ENCODE measurements around the gene PNPLA7. TPM values are rescaled to one million over a fixed set of nuclear protein-coding genes. Genes with fewer than 3 reads are reported as not detected.

PNPLA7 gene
- total and polyA plus RNA-seq, 2 of the 4 experiments (the other 2 are of a cell fraction), result under 0.01 to 0.89 TPM

GRCh38 chr9:137426018-137426681, 124.1 kb downstream of the PNPLA7 start:
- dilution Hi-C loops (cut with HindIII; ENCODE audit: low sequenced_read_pairs, unreplicated experiment) (no loop called here), intact Hi-C loops (cut with micrococcal nuclease) (no loop called here), in situ Hi-C loops (cut with MboI; ENCODE audit: low sequenced_read_pairs) (no loop called here)
- no peak overlapping the region for H2BK120ac ChIP-seq (ENCODE audit: low read depth, low read length)
- no TSS peak for BruUV-seq (replicated peaks)
- no peaks in the 10 kb centered on the region for H4K20me1 ChIP-seq (ENCODE audit: insufficient read depth, low read length)
- no peak overlapping the region for H3K23ac ChIP-seq (ENCODE audit: low read depth, low read length)
- no peak overlapping the region for H4K5ac ChIP-seq (ENCODE audit: low read depth, low read length)
- no peak overlapping the region for H3K9ac ChIP-seq (ENCODE audit: low read depth, low read length)
- H2AFZ ChIP-seq (replicated peaks; ENCODE audit: low read length, poor library complexity), result no peak overlapping the region
- no peak overlapping the region for H3K18ac ChIP-seq (ENCODE audit: low read depth, low read length)
- no peak overlapping the region for H3K56ac ChIP-seq (ENCODE audit: extremely low read depth, insufficient read depth, low read length)
- H2AK9ac ChIP-seq (replicated peaks; ENCODE audit: low read depth, low read length, poor library complexity), result peak overlapping the region; percentile 42
- H2BK20ac ChIP-seq (ENCODE audit: low read depth, low read length), result no peak overlapping the region
- H4K8ac ChIP-seq (ENCODE audit: low read depth in 2 of 2, low read length in 2 of 2), result no peak overlapping the region
- no peaks in the 10 kb centered on the region for H3K9me3 ChIP-seq (ENCODE audit: control insufficient read depth, insufficient read depth, low read length)
- H3K27ac ChIP-seq (ENCODE audit: insufficient read depth, low read length), result no peak overlapping the region
- no peak overlapping the region; the same call in 1 of the 2 replicates for H2AK5ac ChIP-seq (ENCODE audit: low read depth, low read length)
- H3K9me1 ChIP-seq (ENCODE audit: insufficient read depth, low read length), result no peaks in the 10 kb centered on the region
- no peaks in the 10 kb centered on the region; the same call in 1 of the 2 replicates for H3K27me3 ChIP-seq (ENCODE audit: control insufficient read depth, insufficient read depth, low read length)
- no peak for DNase-seq
- H3K4me3 ChIP-seq (ENCODE audit: insufficient read depth, low read depth, low read length), result no peak overlapping the region
- ChIA-PET POLR2A (ENCODE audit: unreplicated experiment) (no interaction called here), CTCF (no interaction called here)
- no peak overlapping the region for H2BK5ac ChIP-seq (ENCODE audit: low read depth, low read length, poor library complexity, severe bottlenecking)
- H3K4ac ChIP-seq (ENCODE audit: low read depth, low read length), result no peak overlapping the region
- H3K36me3 ChIP-seq (ENCODE audit: control insufficient read depth, insufficient read depth, low read length), result no peaks in the 10 kb centered on the region
- 83% methylated on average over 9 of the region's 18 CpGs; no CpG with 5 or more reads in 1 of the 2 experiments for WGBS, 2 experiments (ENCODE audit: extremely low coverage in 2 of 2, insufficient read length in 1 of 2)
- H3K4me2 ChIP-seq (ENCODE audit: low read depth, low read length), result no peak overlapping the region
- no peak for ATAC-seq (ENCODE audit: low read depth)
- H3K79me1 ChIP-seq (ENCODE audit: low read depth in 1 of 2, low read length in 2 of 2), result peaks cover 13 to 14% of the 10 kb centered on the region in 2 experiments
- H4K91ac ChIP-seq (ENCODE audit: insufficient read depth, low read depth, low read length), result no peak overlapping the region
- no peak overlapping the region for H2BK15ac ChIP-seq (ENCODE audit: low read depth, low read length)
- no peak overlapping the region for H3K14ac ChIP-seq (replicated peaks; ENCODE audit: low read depth, low read length)
- TF ChIP-seq NFE2L2 (IDR thresholded peaks at IDR 0.05; ENCODE audit: low read depth, low read length) (no peak), POLR2A (IDR thresholded peaks at IDR 0.05; ENCODE audit: low read depth, low read length) (no peak), CHD1 (IDR thresholded peaks at IDR 0.05; ENCODE audit: low read depth, low read length) (no peak), SMC3 (IDR thresholded peaks at IDR 0.05; ENCODE audit: low read depth, low read length) (no peak), RFX5 (IDR thresholded peaks at IDR 0.05; ENCODE audit: low read depth, low read length) (no peak), RAD21 (IDR thresholded peaks at IDR 0.05; ENCODE audit: low read length) (no peak), CTCF (conservative IDR thresholded peaks at IDR 0.05; ENCODE audit: low read depth, low read length) (no peak), CEBPB (IDR thresholded peaks at IDR 0.05; ENCODE audit: low read depth, low read length) (no peak), FOS (IDR thresholded peaks at IDR 0.05; ENCODE audit: low read depth, low read length) (no peak), MAFK (IDR thresholded peaks at IDR 0.05; ENCODE audit: low read depth, low read length) (no peak), RCOR1 (IDR thresholded peaks at IDR 0.05; ENCODE audit: insufficient replicate concordance, low read length) (no peak), MAZ (IDR thresholded peaks at IDR 0.05; ENCODE audit: borderline replicate concordance, low read depth, low read length) (no peak), BHLHE40 (IDR thresholded peaks at IDR 0.05; ENCODE audit: low read depth, low read length) (no peak), MXI1 (IDR thresholded peaks at IDR 0.05; ENCODE audit: borderline replicate concordance, low read depth, low read length) (no peak)
- TF ChIP-seq, protein P1, sequence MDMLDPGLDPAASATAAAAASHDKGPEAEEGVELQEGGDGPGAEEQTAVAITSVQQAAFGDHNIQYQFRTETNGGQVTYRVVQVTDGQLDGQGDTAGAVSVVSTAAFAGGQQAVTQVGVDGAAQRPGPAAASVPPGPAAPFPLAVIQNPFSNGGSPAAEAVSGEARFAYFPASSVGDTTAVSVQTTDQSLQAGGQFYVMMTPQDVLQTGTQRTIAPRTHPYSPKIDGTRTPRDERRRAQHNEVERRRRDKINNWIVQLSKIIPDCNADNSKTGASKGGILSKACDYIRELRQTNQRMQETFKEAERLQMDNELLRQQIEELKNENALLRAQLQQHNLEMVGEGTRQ (IDR thresholded peaks at IDR 0.05; ENCODE audit: low read depth, low read length), result no peak
- TF ChIP-seq, protein P2, sequence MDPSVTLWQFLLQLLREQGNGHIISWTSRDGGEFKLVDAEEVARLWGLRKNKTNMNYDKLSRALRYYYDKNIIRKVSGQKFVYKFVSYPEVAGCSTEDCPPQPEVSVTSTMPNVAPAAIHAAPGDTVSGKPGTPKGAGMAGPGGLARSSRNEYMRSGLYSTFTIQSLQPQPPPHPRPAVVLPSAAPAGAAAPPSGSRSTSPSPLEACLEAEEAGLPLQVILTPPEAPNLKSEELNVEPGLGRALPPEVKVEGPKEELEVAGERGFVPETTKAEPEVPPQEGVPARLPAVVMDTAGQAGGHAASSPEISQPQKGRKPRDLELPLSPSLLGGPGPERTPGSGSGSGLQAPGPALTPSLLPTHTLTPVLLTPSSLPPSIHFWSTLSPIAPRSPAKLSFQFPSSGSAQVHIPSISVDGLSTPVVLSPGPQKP (IDR thresholded peaks at IDR 0.05; ENCODE audit: borderline replicate concordance, low read depth, low read length), result no peak
- peaks cover 7% of the 10 kb centered on the region; the same call in 1 of the 2 replicates for H3K4me1 ChIP-seq (ENCODE audit: control insufficient read depth, insufficient read depth, low read length)

Data from IMR-90 (cell line).